Suprapubic skin (tissue), 4 donors: Measurements from ENCODE around the gene SUPT7L. TPM values are rescaled to one million over a fixed set of nuclear protein-coding genes. Genes with fewer than 3 reads are reported as not detected.

Experiments
- DNase-seq, 2 donors: peaks; one replicate each; pipeline ENCODE4 v3.0.0-alpha.2; 2019; ENCODE audit warnings: low spot score in 2 of 2
- H3K27ac ChIP-seq: fragments of 200-600 bp; sonication (generic); one replicate; pipeline ENCODE4 v1.5.1; 2019
- H3K27me3 ChIP-seq: fragments of 200-600 bp; sonication (generic); one replicate; pipeline ENCODE4 v1.5.1; 2019
- H3K36me3 ChIP-seq: fragments of 200-600 bp; sonication (generic); one replicate; pipeline ENCODE4 v1.5.1; 2019
- H3K4me1 ChIP-seq: fragments of 200-600 bp; sonication (generic); one replicate; pipeline ENCODE4 v1.5.1; 2019
- H3K4me3 ChIP-seq: fragments of 200-600 bp; sonication (generic); one replicate; pipeline ENCODE4 v1.5.1; 2019; ENCODE audit warnings: mild to moderate bottlenecking
- H3K9me3 ChIP-seq: fragments of 200-600 bp; sonication (generic); one replicate; pipeline ENCODE4 v1.5.1; 2019
- EP300 ChIP-seq: sonication (generic); formaldehyde crosslinking; IDR thresholded peaks from one replicate; pipeline ENCODE4 v1.6.1; 2017; ENCODE audit warnings: antibody characterized with exemption
- POLR2A ChIP-seq, 2 donors: fragments of 450-650 bp; IDR thresholded peaks; one replicate each; pipeline ENCODE4 v1.6.1; 2017; ENCODE audit warnings: antibody characterized with exemption in 2 of 2, mild to moderate bottlenecking in 2 of 2, moderate library complexity in 2 of 2
- POLR2AphosphoS5 ChIP-seq, 3 donors: sonication (generic); formaldehyde crosslinking; IDR thresholded peaks; one replicate each; pipeline ENCODE4 v1.6.1; 2017; ENCODE audit warnings: antibody characterized with exemption in 3 of 3
- WGBS: methylation state at CpG from one replicate; pipeline ENCODE4 v1.1.5; 2018; 5-methylcytosine and 5-hydroxymethylcytosine counted together
- total RNA-seq, 4 donors: library from RNA; depleted of rRNA; stranded (reverse); fragments of >200 nt; gene quantifications; one replicate each; pipeline ENCODE4 v1.1.0, GENCODE V29; 2016
- TF ChIP-seq, protein P1 (sequence below), 2 donors: fragments of 200-600 bp in 1 of 2; fragments of 450-650 bp in 1 of 2; sonication (generic) in 1 of 2; IDR thresholded peaks; one replicate each; pipeline ENCODE4 v1.5.1; 2016 to 2019; ENCODE audit warnings: antibody characterized with exemption in 2 of 2, mild to moderate bottlenecking in 1 of 2, moderate library complexity in 1 of 2

SUPT7L gene
- total RNA-seq, 4 donors from 2014 or later: 17.0 to 27.3 (median 22.2) TPM

DNA sequence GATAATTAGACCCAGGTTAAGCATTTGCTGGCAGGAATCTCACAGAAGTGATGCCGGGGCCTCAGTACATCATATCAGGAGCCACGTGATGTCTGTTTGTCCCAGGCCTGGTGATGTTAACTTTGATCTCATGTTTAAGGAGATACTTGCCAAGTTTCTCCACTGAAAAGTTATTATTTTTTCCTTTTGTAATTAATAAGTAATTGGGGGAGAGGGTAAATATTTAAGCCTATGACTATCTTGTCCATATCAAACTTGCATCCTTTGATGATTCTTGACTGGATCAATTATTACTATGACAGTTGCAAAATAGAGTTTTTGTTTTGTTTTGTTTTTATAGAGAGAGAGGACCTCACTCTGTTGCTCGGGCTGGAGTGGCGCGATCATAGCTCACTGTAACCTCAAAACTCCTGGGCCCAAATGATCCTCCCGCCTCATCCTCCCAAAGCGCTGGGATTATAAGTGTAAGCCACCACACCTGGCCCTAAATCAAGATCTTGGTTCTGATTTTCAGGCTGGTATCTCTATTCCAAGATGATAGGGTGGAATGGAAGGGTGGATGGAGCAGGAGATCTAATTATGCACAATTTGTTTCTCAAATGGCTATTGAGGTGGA is 46.7 kb upstream of the SUPT7L start:
- TF ChIP-seq POLR2AphosphoS5 (IDR thresholded peaks at IDR 0.05) (no peak), EP300 (no peak), POLR2A (IDR thresholded peaks at IDR 0.05) (no peak)
- TF ChIP-seq, protein P1, sequence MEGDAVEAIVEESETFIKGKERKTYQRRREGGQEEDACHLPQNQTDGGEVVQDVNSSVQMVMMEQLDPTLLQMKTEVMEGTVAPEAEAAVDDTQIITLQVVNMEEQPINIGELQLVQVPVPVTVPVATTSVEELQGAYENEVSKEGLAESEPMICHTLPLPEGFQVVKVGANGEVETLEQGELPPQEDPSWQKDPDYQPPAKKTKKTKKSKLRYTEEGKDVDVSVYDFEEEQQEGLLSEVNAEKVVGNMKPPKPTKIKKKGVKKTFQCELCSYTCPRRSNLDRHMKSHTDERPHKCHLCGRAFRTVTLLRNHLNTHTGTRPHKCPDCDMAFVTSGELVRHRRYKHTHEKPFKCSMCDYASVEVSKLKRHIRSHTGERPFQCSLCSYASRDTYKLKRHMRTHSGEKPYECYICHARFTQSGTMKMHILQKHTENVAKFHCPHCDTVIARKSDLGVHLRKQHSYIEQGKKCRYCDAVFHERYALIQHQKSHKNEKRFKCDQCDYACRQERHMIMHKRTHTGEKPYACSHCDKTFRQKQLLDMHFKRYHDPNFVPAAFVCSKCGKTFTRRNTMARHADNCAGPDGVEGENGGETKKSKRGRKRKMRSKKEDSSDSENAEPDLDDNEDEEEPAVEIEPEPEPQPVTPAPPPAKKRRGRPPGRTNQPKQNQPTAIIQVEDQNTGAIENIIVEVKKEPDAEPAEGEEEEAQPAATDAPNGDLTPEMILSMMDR (IDR thresholded peaks at IDR 0.05): no peak
- 90% methylated on average over 7 of the region's 7 CpGs for WGBS
- H3K27me3 ChIP-seq: no peaks in the 10 kb centered on the region

DNA sequence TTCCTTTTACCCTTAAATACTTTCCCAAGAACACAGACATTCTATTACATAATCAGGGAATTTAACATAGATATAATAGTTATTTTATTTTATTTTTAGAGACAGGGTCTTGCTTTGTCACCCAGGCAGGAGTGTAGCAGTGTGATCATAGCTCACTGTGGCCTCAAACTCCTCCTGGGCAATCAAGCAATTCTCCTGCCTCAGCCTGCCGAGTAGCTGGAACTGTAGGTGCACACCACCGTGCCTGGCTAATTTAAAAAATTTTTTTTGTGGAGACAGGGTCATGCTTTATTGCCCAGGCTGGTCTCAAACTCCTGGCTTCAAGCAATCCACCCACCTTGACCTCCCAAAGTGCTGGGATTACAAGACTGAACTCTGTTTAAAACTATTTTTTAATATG is 45.9 kb upstream of the SUPT7L start:
- Histone ChIP-seq H3K4me1 (peaks cover 46% of the 10 kb centered on the region), H3K36me3 (no peaks in the 10 kb centered on the region), H3K27ac (peak overlapping the region; percentile 90), H3K4me3 (no peak overlapping the region), H3K27me3 (no peaks in the 10 kb centered on the region), H3K9me3 (no peaks in the 10 kb centered on the region)
- TF ChIP-seq POLR2A (IDR thresholded peaks at IDR 0.05): no peak
- TF ChIP-seq, protein P1 (IDR thresholded peaks at IDR 0.05): no peak
- TF ChIP-seq POLR2AphosphoS5 (IDR thresholded peaks at IDR 0.05): no peak
- no peak for TF ChIP-seq EP300
- WGBS: 33% methylated on average over 2 of the region's 2 CpGs
- DNase-seq: no peak

More for the DNA sequence above, 46.7 kb upstream of the SUPT7L start:
- Histone ChIP-seq H3K4me1 (peaks cover 43% of the 10 kb centered on the region), H3K36me3 (no peaks in the 10 kb centered on the region), H3K9me3 (no peaks in the 10 kb centered on the region), H3K4me3 (no peak overlapping the region), H3K27ac (no peak overlapping the region)
- no peak for DNase-seq

DNA sequence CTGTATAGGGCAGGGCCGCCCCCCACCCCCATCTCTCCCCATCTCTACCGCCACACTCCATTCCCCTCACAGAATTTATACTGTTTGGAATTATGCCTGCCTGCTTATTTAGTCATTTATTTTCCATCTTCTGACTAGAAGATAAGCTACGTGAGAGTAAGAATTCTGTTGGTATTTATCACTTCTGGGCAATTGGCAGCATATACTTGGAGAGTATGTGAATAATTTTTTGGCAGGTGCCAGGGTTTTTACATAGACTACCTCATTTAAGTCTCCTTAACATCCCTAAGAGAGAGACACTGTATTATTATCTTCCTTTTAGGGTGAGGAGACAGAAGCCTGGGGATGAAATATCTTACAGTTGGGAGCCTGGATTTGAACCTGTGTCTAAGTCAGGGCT is 45.3 kb upstream of the SUPT7L start:
- no peaks in the 10 kb centered on the region for H3K27me3 ChIP-seq
- TF ChIP-seq POLR2A (IDR thresholded peaks at IDR 0.05) (no peak), POLR2AphosphoS5 (IDR thresholded peaks at IDR 0.05) (no peak), EP300 (no peak)
- TF ChIP-seq, protein P1 (IDR thresholded peaks at IDR 0.05): no peak
- H3K27ac ChIP-seq: peak overlapping the region; percentile 90
- peaks cover 53% of the 10 kb centered on the region for H3K4me1 ChIP-seq
- H3K36me3 ChIP-seq: no peaks in the 10 kb centered on the region
- DNase-seq: no peak
- WGBS: 57% methylated on average over 3 of the region's 3 CpGs
- H3K4me3 ChIP-seq: no peak overlapping the region
- no peaks in the 10 kb centered on the region for H3K9me3 ChIP-seq

DNA sequence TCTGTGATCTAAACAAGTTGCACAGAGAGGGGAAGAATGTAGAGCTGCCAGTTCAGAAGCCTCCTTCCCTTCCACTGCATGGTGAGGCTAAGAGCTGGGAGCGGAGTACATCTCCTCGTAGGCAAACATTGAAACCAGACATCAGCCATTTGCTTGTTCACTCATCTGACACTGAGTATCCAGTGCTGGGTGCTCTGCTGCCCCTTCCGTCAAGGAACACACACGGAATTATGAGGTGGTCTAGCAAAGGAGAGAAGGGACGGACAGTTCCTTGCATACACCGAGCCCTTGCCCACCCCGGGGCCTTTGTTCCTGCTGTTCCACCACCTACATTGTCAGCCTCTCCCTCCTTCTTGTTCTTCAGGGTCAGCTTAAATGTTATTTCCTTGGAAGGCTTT is 44.8 kb upstream of the SUPT7L start:
- H3K9me3 ChIP-seq: no peaks in the 10 kb centered on the region
- DNase-seq: no peak
- no peak for TF ChIP-seq POLR2A (IDR thresholded peaks at IDR 0.05)
- TF ChIP-seq POLR2AphosphoS5 (IDR thresholded peaks at IDR 0.05): no peak
- TF ChIP-seq, protein P1 (IDR thresholded peaks at IDR 0.05): no peak
- no peak for TF ChIP-seq EP300
- peaks cover 56% of the 10 kb centered on the region for H3K4me1 ChIP-seq
- no peaks in the 10 kb centered on the region for H3K36me3 ChIP-seq
- no peaks in the 10 kb centered on the region for H3K27me3 ChIP-seq
- H3K4me3 ChIP-seq: no peak overlapping the region
- 90% methylated on average over 7 of the region's 7 CpGs for WGBS
- peak overlapping the region; percentile 90 for H3K27ac ChIP-seq

DNA sequence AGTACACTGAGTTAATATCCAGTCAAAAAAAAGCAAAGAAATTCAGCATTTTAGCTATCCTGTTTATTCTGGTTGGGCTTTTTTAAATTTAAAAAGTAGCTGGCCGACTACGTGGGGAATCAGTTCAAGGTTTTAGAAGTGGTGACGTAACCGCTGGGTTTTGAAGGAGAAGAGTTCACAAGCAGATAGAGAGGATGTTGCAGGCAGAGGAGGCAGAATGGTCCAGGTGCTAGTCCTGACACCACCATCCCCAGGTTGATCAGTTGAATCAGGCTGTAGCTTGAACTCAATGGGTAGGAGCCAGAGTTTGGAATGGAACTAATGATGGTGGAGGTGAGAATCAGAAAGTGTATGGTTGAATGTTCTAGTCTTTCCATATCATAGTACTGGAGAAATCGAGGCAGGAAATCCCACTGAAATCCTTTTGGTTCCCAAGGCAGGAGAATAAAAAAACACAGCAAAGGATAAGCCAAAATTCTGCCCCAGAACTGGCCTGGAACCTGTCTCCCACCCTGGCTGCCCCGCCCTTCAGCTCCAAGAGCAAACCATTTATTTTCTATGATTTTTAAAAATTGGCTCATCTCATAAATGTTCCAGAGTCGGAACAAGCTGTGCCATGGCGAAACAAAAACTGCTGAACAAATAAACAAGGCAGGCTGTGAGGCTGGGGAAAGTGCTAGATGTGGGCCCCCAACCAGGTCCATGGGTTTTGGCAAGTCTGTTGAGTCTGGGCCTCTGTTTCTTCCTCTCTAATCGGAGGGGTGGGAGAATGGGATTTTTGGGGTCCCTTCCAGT is 44.2 kb upstream of the SUPT7L start:
- DNase-seq: no peak
- H3K36me3 ChIP-seq: no peaks in the 10 kb centered on the region
- TF ChIP-seq, protein P1 (IDR thresholded peaks at IDR 0.05): no peak
- peak; percentile 36 for TF ChIP-seq EP300
- peak in 1 of 3 donors; percentile 29 for TF ChIP-seq POLR2AphosphoS5 (IDR thresholded peaks at IDR 0.05)
- TF ChIP-seq POLR2A (IDR thresholded peaks at IDR 0.05): no peak
- H3K4me3 ChIP-seq: no peak overlapping the region
- H3K9me3 ChIP-seq: no peaks in the 10 kb centered on the region
- 71% methylated on average over 9 of the region's 9 CpGs for WGBS
- H3K27me3 ChIP-seq: no peaks in the 10 kb centered on the region
- H3K4me1 ChIP-seq: peaks cover 56% of the 10 kb centered on the region
- peak overlapping the region; percentile 90 for H3K27ac ChIP-seq
